ENCODE data around the gene CCNYL1.

- TF ChIP-seq YY1 (IDR thresholded peaks at IDR 0.05; ENCODE audit: insufficient read depth, insufficient read length) (no peak), SUZ12 (IDR thresholded peaks at IDR 0.05; ENCODE audit: extremely low read depth, insufficient read depth, insufficient read length) (no peak), ZNF274 (IDR thresholded peaks at IDR 0.05; ENCODE audit: low read depth, low read length) (no peak)
These were observed 19.0 kb upstream of the CCNYL1 start for GRCh38 chr2:207692206-207693065.

Measured in NT2/D1 (cell line).